ENCODE measurements around the gene MFAP5.

Gene MFAP5, protein sequence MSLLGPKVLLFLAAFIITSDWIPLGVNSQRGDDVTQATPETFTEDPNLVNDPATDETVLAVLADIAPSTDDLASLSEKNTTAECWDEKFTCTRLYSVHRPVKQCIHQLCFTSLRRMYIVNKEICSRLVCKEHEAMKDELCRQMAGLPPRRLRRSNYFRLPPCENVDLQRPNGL

DNA sequence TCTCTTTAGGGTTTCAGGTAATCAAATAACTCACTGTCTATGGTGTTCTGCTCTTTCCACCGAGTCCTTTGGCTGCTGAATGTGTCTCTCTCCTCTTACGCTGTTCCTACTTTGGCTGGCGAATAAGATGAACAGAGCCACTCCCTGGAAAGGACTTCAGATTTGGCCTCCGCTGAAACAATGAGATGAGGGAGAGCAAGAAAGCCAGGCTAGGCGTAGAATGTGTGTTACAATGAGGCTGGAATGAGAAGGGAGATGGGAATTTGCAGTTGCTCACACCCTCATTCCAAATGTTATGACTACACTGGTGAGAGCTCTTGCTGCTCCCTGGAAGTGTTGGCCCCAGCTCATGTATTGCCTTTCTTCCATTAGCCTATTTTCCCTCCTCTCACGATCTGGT lies at the start of gene MFAP5:
TSS of gene MFAP5 (minus strand) at position 234 of the 400 bp plus-strand sequence. CDS start 722 bp downstream, outside the sequence.
- H3K27ac ChIP-seq = no peak within 1 kb of the TSS
- H3K36me3 ChIP-seq = no peaks in the 10 kb centered on the region
- H3K4me3 ChIP-seq (ENCODE audit: low read depth in 1 of 2, low read length in 1 of 2) = no peak within 1 kb of the TSS
- TF ChIP-seq, protein P1, sequence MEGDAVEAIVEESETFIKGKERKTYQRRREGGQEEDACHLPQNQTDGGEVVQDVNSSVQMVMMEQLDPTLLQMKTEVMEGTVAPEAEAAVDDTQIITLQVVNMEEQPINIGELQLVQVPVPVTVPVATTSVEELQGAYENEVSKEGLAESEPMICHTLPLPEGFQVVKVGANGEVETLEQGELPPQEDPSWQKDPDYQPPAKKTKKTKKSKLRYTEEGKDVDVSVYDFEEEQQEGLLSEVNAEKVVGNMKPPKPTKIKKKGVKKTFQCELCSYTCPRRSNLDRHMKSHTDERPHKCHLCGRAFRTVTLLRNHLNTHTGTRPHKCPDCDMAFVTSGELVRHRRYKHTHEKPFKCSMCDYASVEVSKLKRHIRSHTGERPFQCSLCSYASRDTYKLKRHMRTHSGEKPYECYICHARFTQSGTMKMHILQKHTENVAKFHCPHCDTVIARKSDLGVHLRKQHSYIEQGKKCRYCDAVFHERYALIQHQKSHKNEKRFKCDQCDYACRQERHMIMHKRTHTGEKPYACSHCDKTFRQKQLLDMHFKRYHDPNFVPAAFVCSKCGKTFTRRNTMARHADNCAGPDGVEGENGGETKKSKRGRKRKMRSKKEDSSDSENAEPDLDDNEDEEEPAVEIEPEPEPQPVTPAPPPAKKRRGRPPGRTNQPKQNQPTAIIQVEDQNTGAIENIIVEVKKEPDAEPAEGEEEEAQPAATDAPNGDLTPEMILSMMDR (IDR thresholded peaks at IDR 0.05) = no peak
- H3K4me1 ChIP-seq (ENCODE audit: control insufficient read depth in 1 of 2, insufficient read depth in 1 of 2, low read depth in 1 of 2, low read length in 1 of 2) = no peaks in the 10 kb centered on the region
- H3K27me3 ChIP-seq = peaks cover 4% of the 10 kb centered on the region
- H3K9me3 ChIP-seq = no peaks in the 10 kb centered on the region

DNA sequence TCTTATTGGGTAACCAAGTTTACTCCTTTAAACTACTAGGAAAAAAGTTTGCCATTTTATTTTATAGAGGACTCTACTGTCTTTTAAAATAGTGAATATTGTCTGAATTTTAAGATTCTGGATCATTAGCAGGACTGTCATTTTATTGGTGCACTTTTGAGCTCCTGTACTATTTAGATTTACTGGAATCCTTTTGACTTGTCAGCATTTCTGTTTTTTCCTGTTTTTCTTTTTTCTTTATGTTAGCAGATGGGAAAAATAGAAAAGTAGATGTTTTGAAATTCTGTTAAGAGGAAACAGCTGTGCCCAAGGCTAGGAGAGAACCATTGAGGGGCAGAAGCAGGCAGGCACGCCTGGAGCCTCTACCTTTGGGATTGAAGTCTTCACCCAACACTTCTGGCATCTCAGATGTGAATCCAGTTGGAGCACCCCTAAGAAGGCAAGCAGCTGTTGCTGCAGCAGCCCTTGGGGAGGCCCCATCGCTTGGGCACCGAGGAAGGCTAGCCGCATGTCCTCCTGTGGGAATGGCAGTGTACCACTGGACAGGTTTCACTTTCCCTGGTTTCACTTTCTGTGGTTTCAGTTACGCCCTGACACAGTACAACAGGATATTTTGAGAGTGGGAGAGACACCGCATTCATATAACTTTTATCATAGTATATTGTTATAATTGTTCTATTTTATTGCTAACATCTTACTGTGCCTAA lies 46.7 kb upstream of the MFAP5 start:
- peaks cover 12 to 13% of the 10 kb centered on the region in 2 experiments for H3K4me1 ChIP-seq (ENCODE audit: control insufficient read depth in 1 of 2, insufficient read depth in 1 of 2, low read depth in 1 of 2, low read length in 1 of 2)
- TF ChIP-seq, protein P1 (IDR thresholded peaks at IDR 0.05) = no peak
- H3K27ac ChIP-seq = no peak overlapping the region
- no peaks in the 10 kb centered on the region for H3K27me3 ChIP-seq
- no peaks in the 10 kb centered on the region for H3K9me3 ChIP-seq
- peak overlapping the region; percentile 26 to 42 for H3K4me3 ChIP-seq (ENCODE audit: low read depth in 1 of 2, low read length in 1 of 2)
- H3K36me3 ChIP-seq = no peaks in the 10 kb centered on the region

DNA sequence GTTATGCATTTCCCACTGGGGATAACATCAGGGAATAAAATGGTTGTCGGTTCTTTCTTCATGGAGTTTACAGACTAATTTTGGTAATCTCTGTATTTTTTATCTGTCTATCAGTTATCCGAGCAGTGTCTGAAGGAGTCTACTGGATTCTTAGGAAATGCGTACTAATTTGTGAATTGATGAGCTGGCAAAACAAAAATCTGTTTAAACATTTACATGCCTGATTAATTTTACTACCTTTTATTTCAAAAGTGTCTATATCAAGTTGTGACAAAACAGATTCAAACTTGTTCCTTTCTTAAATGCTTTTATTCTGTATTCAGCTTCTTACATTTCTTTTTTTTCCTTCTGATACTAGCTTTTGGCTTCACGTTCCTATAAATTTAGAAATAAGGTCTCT lies 39.5 kb upstream of the MFAP5 start:
- Histone ChIP-seq H3K4me1 (ENCODE audit: control insufficient read depth in 1 of 2, insufficient read depth in 1 of 2, low read depth in 1 of 2, low read length in 1 of 2) (peaks cover 10 to 11% of the 10 kb centered on the region in 2 experiments), H3K36me3 (no peaks in the 10 kb centered on the region), H3K27me3 (peaks cover 19% of the 10 kb centered on the region), H3K9me3 (no peaks in the 10 kb centered on the region), H3K27ac (no peak overlapping the region), H3K4me3 (ENCODE audit: low read depth in 1 of 2, low read length in 1 of 2) (no peak overlapping the region)
- TF ChIP-seq, protein P1 (IDR thresholded peaks at IDR 0.05) = no peak

DNA sequence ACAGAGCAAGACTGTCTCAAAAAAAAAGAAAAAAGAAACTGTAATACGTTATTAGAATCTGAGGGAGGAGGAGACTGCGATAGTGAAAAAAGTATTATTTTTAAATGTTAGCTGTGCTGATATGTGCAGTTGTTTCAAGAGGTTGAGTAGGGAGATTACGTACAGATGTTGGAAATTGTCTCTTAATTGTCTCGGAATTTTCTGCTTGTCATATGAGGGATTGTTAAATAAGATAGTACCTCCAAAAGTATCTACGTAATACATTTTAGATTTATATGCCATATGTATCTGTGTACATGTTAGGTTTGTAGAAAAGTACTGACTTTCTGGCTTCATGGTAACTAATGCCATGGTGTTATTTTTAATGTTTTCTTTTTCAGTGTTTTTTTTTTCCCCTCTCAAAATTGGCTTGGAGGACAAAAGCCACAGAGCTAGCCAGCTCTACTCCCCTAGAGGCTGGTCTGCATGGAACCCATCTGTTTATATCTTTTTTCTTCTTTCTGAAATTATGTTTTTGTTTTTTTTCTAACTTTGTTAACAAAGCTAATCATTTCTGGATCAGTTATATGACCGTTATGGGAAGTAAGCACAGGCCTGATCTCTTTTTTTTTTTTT lies 38.5 kb upstream of the MFAP5 start:
- peaks cover 29% of the 10 kb centered on the region for H3K27me3 ChIP-seq
- TF ChIP-seq, protein P1 (IDR thresholded peaks at IDR 0.05) = no peak
- H3K4me3 ChIP-seq (ENCODE audit: low read depth in 1 of 2, low read length in 1 of 2) = no peak overlapping the region
- no peak overlapping the region for H3K27ac ChIP-seq
- peaks cover 11 to 12% of the 10 kb centered on the region in 2 experiments for H3K4me1 ChIP-seq (ENCODE audit: control insufficient read depth in 1 of 2, insufficient read depth in 1 of 2, low read depth in 1 of 2, low read length in 1 of 2)
- H3K36me3 ChIP-seq = no peaks in the 10 kb centered on the region
- H3K9me3 ChIP-seq = no peaks in the 10 kb centered on the region

DNA sequence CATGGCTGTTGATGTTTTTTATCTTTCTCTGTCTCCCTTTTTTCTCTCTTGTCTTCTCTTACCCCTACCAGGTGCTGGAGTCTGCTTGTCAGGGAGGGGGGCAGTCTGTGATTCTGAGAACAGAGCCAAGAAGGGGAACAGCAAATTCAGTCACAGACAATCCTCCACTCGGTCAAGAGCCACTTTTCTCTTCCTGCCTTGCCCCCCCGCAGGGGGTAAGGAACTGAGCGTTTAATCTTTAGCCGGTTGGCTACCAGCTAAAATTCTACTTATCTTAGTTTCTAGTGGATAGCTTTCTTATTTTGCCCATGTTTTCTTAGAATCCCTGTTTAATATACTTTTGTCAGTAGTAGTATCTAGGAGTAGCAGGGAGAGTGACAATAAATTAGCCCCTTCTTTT lies 37.1 kb upstream of the MFAP5 start:
- Histone ChIP-seq H3K27ac (no peak overlapping the region), H3K9me3 (no peaks in the 10 kb centered on the region), H3K4me1 (ENCODE audit: control insufficient read depth in 1 of 2, insufficient read depth in 1 of 2, low read depth in 1 of 2, low read length in 1 of 2) (peaks cover 11 to 12% of the 10 kb centered on the region in 2 experiments), H3K27me3 (peaks cover 43% of the 10 kb centered on the region), H3K36me3 (no peaks in the 10 kb centered on the region), H3K4me3 (ENCODE audit: low read depth in 1 of 2, low read length in 1 of 2) (no peak overlapping the region)
- TF ChIP-seq, protein P1 (IDR thresholded peaks at IDR 0.05) = no peak

Measured in neutrophil (primary cell).